ENCODE measurements around the gene CDH23. TPM values are rescaled to one million over a fixed set of nuclear protein-coding genes. Genes with fewer than 3 reads are reported as not detected.

Gene CDH23
- total and polyA plus RNA-seq, 2 of the 8 experiments (the other 6 are each of a cell fraction or from before 2014, with no cell fraction given), result 1.9 to 4.9 TPM

GRCh38 chr10:71848325-71849275 is 451.9 kb downstream of the CDH23 start:
- Histone ChIP-seq H3K56ac (replicated peaks; ENCODE audit: insufficient read length, low read depth, low read length) (no peak overlapping the region), H3K9me3 (ENCODE audit: insufficient read depth in 2 of 2, low read depth in 1 of 2, low read length in 1 of 2) (no peaks in the 10 kb centered on the region), H3K9ac (replicated peaks in 1 of 4; ENCODE audit: extremely low read depth in 1 of 4, low read depth in 3 of 4, low read length in 3 of 4) (peak overlapping the region in 1 of 4 experiments; percentile 18; a peak in 2 of 7 replicates), H3K23me2 (ENCODE audit: low read depth, low read length) (peaks cover 5% of the 10 kb centered on the region; the same call in 1 of the 2 replicates), H3K36me3 (ENCODE audit: control insufficient read depth in 2 of 4, insufficient read depth in 4 of 4, low read length in 3 of 4) (no peaks in the 10 kb centered on the region), H4K8ac (ENCODE audit: extremely low read depth, insufficient read depth, low read length) (no peak overlapping the region), H3K27ac (ENCODE audit: low read depth, low read length) (no peak overlapping the region), H2BK15ac (ENCODE audit: low read length) (no peak overlapping the region), H3K4me2 (ENCODE audit: insufficient read depth in 1 of 2, low read depth in 2 of 2, low read length in 2 of 2) (peak overlapping the region; percentile 51 to 82; a peak in 3 of 4 replicates), H3K14ac (ENCODE audit: insufficient read length) (no peak overlapping the region), H3K18ac (ENCODE audit: extremely low read depth, low read length) (no peak overlapping the region), H2BK20ac (ENCODE audit: low read length) (0 out of 2 replicates have a peak overlapping the region, but pooled peaks have one; percentile 48), H3K79me1 (ENCODE audit: low read depth, low read length) (no peaks in the 10 kb centered on the region; the same call in 1 of the 2 replicates), H3K4me3 (ENCODE audit: extremely low read depth in 1 of 4, insufficient read depth in 2 of 4, low read depth in 3 of 4, low read length in 4 of 4) (peak overlapping the region in 1 of 4 experiments; percentile 78; a peak in 2 of 8 replicates), H4K5ac (ENCODE audit: insufficient read length, low read depth, low read length) (no peak overlapping the region), H3K27me3 (replicated peaks in 1 of 4; ENCODE audit: control insufficient read depth in 3 of 4, extremely low read depth in 1 of 4, insufficient read depth in 3 of 4, low read length in 3 of 4) (no peaks in the 10 kb centered on the region), H3K23ac (ENCODE audit: insufficient read length) (no peak overlapping the region), H3K79me2 (ENCODE audit: control insufficient read depth in 1 of 2, insufficient read depth in 2 of 2, low read length in 2 of 2) (peaks cover 39 to 70% of the 10 kb centered on the region in 2 experiments), H2AK5ac (ENCODE audit: low read depth, low read length) (0 out of 2 replicates have a peak overlapping the region, but pooled peaks have one; percentile 65), H4K91ac (replicated peaks; ENCODE audit: insufficient read length, low read length) (no peak overlapping the region), H3K4me1 (replicated peaks in 1 of 4; ENCODE audit: control insufficient read depth in 3 of 4, insufficient read depth in 4 of 4, low read length in 3 of 4) (peaks cover 5 to 9% (median 6%) of the 10 kb centered on the region in 4 experiments; a peak in 4 of 7 replicates), H2BK120ac (replicated peaks; ENCODE audit: low read depth, low read length) (no peak overlapping the region), H2AFZ (ENCODE audit: low read length) (no peak overlapping the region), H3K4ac (replicated peaks; ENCODE audit: insufficient read length, low read depth, low read length) (no peak overlapping the region), H2BK12ac (ENCODE audit: low read depth, low read length) (no peak overlapping the region), H4K20me1 (replicated peaks in 1 of 2; ENCODE audit: control insufficient read depth in 1 of 2, insufficient read depth in 2 of 2, low read length in 2 of 2) (peaks cover 9 to 22% of the 10 kb centered on the region in 2 experiments), H2BK5ac (ENCODE audit: low read depth, low read length) (no peak overlapping the region)
- ChIA-PET POLR2A (ENCODE audit: partially characterized antibody) (no interaction called here), CTCF (ENCODE audit: partially characterized antibody) (interaction anchor here (0.6 to 3.1 kb wide), 4 partner anchors 8 to 257 kb away, joined by 3 to 6 read pairs (median 4); no protein-coding TSS in a partner anchor)
- WGBS, 2 experiments (ENCODE audit: extremely low coverage in 1 of 2, insufficient coverage in 1 of 2, insufficient read length in 1 of 2, insufficient replicate concordance in 2 of 2, low coverage in 1 of 2, low lambda C conversion rate in 2 of 2, missing lambda C conversion rate in 1 of 2), result 83% methylated on average over 11 of the region's 11 CpGs; no CpG with 5 or more reads in 1 of the 2 experiments
- DNase-seq (ENCODE audit: low read depth in 1 of 2, low spot score in 2 of 2) (no peak), FAIRE-seq (no peak)
- TF ChIP-seq EGR1 (IDR thresholded peaks at IDR 0.05; ENCODE audit: borderline replicate concordance, low read depth, low read length) (no peak), KDM1A (IDR thresholded peaks at IDR 0.05; ENCODE audit: borderline replicate concordance, low read length) (no peak), BRCA1 (IDR thresholded peaks at IDR 0.05; ENCODE audit: low read depth, low read length) (no peak), PHF8 (conservative IDR thresholded peaks at IDR 0.05; ENCODE audit: low read depth, low read length) (no peak), KDM4A (IDR thresholded peaks at IDR 0.05; ENCODE audit: low read depth, low read length, severe bottlenecking) (no peak), GABPA (IDR thresholded peaks at IDR 0.05; ENCODE audit: borderline replicate concordance, insufficient read depth, low read length) (no peak), NRF1 (IDR thresholded peaks at IDR 0.05; ENCODE audit: low read depth, low read length) (no peak), TCF12 (IDR thresholded peaks at IDR 0.05; ENCODE audit: low read depth, low read length) (no peak), TBP (IDR thresholded peaks at IDR 0.05; ENCODE audit: low read depth, low read length) (no peak)
